A549 treated with RU486 at 1 μM for 4 hours (cell line): Measurements from ENCODE around the gene HDLBP. TPM values are rescaled to one million over a fixed set of nuclear protein-coding genes. Genes with fewer than 3 reads are reported as not detected.

Experiments used
- total RNA-seq: library from RNA; stranded (reverse); fragments of 200-300 nt; extraction: Qiagen RNA extraction; gene quantifications from 5 replicates; pipeline ENCODE4 v1.2.3, GENCODE V29; 2022; ENCODE audit warnings: low read depth

HDLBP gene
- 235 to 312 TPM (median 262 TPM) in 5 replicates for total RNA-seq

DNA sequence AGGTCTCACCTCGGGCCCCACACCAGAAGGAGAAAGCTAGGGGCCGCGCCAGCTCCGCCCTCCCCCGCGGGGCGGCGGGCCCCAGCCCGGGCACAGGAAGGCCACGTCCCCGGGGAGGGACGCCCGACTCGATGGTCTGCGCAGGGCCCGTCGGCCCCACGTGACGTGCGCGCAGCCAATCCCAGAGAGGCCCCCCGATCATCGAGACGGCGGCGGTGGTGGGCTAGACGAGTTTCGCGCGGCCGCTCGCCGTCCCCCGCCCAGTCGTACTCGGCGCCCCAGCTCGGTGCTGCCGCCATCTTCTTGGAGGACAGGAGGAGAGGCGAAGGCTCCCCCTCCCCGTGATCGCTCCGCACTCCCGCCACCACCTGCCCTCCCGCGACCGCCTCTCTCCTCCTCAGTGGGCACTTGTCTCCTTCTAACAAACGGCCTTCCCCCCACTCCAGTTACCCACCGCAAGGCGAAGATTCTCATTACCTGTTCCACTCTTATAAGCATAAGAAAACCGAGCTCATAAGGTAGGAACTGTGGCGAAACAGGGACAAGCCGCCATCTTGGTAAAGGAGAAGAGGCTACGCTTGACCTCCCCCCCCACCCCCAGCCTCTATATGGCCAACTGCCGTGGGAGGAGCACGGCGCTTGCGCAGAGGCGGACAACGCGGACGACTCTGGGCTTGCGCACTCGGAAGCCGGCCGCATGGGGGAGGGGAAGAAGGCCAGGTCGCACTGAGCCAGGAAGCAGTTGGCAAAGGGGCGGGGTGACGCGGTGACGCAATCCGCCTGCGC, at the start of gene HDLBP:
HDLBP (minus strand) TSS at position 580 of the 786 bp plus-strand sequence. CDS start 48,803 bp downstream, outside the sequence.

DNA sequence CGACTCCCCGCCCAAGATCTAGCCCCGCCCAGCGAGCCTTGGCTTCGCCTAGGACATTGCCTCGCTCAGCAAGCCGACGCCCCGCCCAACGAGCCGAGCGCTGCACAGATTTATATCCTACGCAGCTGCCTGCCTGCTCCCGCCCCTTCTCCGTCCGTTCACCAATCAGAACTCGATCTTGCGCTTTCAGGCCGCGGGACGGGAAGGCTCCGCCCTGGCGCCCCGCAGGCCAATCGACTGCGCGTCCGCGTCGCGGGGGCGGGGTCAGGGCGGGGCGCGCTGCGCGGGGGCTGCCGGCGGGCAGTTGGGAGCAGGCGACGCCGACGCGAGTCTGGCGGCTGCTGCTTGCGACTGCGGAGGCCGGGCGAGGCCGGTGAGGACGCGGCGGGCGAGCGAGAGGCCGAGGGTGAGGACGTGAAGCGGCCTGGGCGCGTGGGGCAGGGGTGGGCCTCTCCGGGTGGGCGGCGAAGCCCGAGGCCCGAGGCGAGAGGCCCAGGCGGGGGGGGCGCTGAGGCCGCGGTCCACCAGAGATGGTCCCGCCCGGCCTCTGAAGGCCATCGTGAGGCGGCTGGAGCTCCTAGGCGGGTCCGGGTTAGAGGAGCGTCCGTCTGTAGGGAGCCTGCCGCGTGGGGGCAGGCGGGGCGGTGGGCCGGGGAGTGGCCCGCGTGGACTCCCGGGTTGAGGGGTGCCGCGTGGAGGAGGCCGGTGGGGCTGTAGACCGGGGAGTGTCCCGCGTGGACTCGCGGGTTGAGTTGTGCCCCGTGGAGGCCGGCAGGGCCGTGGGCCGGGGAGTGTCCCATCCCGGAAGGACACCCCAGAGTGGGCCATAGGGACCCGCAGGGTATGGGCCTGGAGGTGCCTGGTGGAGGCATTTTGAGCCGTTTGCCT, 40.8 kb upstream of the HDLBP start, which contains the start of gene FARP2:
FARP2 (plus strand) TSS at position 303 of the 888 bp plus-strand sequence. CDS start 16,823 bp downstream, outside the sequence.

GRCh38 chr2:241315879-241316631, 583 bp upstream of the HDLBP start, which contains the start of gene SEPTIN2:
TSS of gene SEPTIN2 (plus strand) at chr2:241315925. CDS start at chr2:241324233, 8,308 bp downstream.

DNA sequence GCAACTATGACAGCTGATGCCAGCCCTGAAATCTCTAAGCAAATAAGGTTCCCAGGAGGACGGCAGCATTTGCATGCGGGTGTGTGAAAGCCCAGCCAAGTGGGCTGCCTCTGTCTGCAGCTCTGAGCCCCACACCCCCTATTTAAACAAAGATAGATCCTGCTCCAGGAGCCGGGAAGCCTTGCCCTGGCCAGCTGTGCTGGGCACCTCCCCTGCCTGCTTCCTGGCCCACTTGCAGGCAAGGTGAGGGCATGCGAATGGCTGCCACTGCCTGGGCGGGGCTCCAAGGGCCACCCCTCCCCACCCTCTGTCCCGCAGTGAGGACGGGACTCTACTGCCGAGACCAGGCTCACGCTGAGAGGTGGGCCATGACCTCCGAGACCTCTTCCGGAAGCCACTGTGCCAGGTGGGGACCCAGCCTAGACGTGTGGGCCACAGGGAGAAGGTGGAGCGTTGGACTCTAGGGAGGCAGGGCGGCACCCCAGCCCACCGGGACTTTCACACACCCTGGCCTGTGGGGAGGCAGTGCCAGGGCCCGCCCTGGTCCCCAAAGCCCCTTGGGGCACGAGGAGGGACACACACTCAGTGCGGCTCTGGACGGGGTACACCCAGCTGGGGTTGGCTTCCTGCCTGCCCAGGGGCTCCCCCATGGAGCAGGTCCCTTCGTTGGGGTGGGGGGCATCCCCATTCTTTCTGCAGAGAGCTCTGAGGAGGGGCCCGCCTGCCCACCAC, 126.9 kb downstream of the HDLBP start, which contains the start of gene ANO7:
ANO7 (plus strand) TSS at position 317 of the 732 bp plus-strand sequence. CDS start 1,387 bp downstream, outside the sequence.

Other genes with a start within 250 kb of the HDLBP start
- gene MTERF4, start 213.4 kb downstream of the HDLBP start, total RNA-seq: 22.5 to 24.5 TPM (median 23.1 TPM) in 5 replicates
- 6.3 to 8.6 TPM (median 6.9 TPM) in 5 replicates for gene PASK, start 166.2 kb downstream of the HDLBP start, total RNA-seq
- gene PPP1R7, start 165.2 kb downstream of the HDLBP start, total RNA-seq: 54.1 to 72.3 TPM (median 66.4 TPM) in 5 replicates
- 1.7 to 2.7 TPM (median 1.9 TPM) in 5 replicates for gene ANO7, start 127.0 kb downstream of the HDLBP start, total RNA-seq
- 209 to 287 TPM (median 266 TPM) in 5 replicates for gene SEPTIN2, start 253 bp upstream of the HDLBP start, total RNA-seq
- 19.5 to 30.8 TPM (median 27.5 TPM) in 5 replicates for gene FARP2, start 40.6 kb upstream of the HDLBP start, total RNA-seq
- gene STK25, start 192.9 kb upstream of the HDLBP start, total RNA-seq: 92.2 to 114 TPM (median 107 TPM) in 5 replicates
- 22.0 to 37.5 TPM (median 29.3 TPM) in 5 replicates for gene BOK, start 243.1 kb upstream of the HDLBP start, total RNA-seq